T47D (cell line): ENCODE results near the gene KIFC1.
"Not testable (repeated sequence)": the region's sequence is repeated elsewhere in the genome, so short reads cannot be mapped to it uniquely, and the experiment has no call there.

ENCODE experiments used
- DNase-seq, 2 experiments: peaks; one replicate each; pipeline versions ENCODE4 v3.0.0 to v3.0.0-alpha.2; 2011 to 2012; ENCODE audit warnings: low read depth in 1 of 2, low spot score in 1 of 2
- JUND ChIP-seq: IDR thresholded peaks from 2 replicates; pipeline ENCODE4 v1.6.1; 2012; ENCODE audit warnings: low read depth
- in situ Hi-C: cut with HindIII; loops from 2 replicates; pipeline ENCODE4 v1.10.0; 2016; ENCODE audit warnings: low sequenced_read_pairs, low pct_unique_long_range_greater_than_20kb

Gene KIFC1

DNA sequence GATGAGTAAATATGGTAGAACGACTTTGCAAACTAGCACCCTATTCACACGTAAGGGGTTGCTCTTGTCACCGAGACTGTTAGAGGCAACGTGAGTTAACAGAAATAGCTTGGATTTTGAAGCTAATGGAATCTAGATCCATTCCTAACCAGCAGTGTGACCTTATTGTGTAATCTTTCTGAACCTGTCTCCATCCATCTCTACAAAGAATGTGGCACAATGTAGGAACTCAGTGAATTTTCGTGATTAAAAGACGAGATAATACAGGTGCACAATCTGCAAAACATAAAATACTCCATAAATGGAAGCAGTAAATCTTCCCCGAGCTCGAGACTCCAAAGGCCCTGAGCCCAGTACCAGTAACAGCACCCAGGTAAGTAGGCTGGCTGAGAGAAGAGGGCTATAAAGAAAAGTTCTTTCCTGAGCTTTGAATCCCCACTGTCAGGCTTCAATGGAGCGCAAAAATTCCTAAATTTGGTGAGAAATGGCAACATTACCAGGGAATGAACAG, 801 bp upstream of the KIFC1 start:
- in situ Hi-C loops, result no loop called here
- DNase-seq, result no peak
- TF ChIP-seq JUND, result no peak

DNA sequence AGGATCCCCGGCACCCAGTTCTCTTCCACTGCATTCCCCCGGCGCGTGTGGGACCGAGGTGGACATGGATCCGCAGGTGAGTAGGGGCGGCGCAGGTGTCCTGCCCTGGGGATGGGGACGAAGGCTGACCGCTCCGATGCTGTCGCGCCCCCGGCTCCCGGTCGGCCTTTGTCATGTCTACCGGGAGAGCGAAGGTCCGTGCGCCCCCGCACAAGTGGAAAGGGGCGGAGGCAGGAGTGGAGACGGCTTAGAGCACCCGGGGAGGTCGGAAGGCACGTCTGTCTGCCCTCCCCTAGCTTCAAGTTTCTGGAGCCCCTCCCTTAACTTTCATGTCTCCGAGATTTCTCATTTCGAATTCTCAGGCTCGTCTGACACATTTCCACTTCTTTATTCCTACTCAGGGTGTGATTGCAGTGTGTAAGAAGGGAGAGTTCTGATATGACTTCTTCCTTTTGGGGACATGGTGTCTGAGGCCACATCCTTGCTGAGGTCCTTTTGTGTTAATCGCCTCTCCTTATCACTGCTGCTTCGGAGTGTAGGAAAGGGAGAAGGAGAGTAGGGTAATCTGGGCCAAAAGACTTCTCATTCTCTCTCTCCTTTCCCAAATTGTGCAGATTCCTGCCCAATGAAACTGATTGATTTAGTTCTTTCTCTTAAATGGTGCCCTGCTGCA, 435 bp downstream of the KIFC1 start:
- no peak for DNase-seq
- in situ Hi-C loops, result no loop called here
- TF ChIP-seq JUND, result no peak

- in situ Hi-C loops, result no loop called here
These were observed 949 bp downstream of the KIFC1 start for GRCh38 chr6:33392595-33392948.

GRCh38 chr6:33392979-33393378, 1.4 kb downstream of the KIFC1 start:
- in situ Hi-C loops, result no loop called here
- DNase-seq, result no peak
- no peak for TF ChIP-seq JUND

More at GRCh38 chr6:33392595-33392948, 949 bp downstream of the KIFC1 start:
- TF ChIP-seq JUND, result no peak
- DNase-seq, result no peak

GRCh38 chr6:33397541-33397940, 5.9 kb downstream of the KIFC1 start:
- no peak for TF ChIP-seq JUND
- DNase-seq, result no peak
- in situ Hi-C loops, result no loop called here

GRCh38 chr6:33398601-33399000, 7.0 kb downstream of the KIFC1 start:
- DNase-seq, in situ Hi-C loops: not testable (repeated sequence)

GRCh38 chr6:33399881-33400280, 8.3 kb downstream of the KIFC1 start:
- in situ Hi-C loops, DNase-seq: not testable (repeated sequence)

DNA sequence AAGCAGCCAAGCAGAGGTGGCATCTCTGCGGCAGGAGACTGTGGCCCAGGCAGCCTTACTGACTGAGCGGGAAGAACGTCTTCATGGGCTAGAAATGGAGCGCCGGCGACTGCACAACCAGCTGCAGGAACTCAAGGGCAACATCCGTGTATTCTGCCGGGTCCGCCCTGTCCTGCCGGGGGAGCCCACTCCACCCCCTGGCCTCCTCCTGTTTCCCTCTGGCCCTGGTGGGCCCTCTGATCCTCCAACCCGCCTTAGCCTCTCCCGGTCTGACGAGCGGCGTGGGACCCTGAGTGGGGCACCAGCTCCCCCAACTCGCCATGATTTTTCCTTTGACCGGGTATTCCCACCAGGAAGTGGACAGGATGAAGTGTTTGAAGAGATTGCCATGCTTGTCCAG, 13.3 kb downstream of the KIFC1 start:
- no peak for DNase-seq
- no peak for TF ChIP-seq JUND
- in situ Hi-C loops, result no loop called here

GRCh38 chr6:33405386-33405940, 13.8 kb downstream of the KIFC1 start:
- DNase-seq, result no peak
- TF ChIP-seq JUND, result no peak
- in situ Hi-C loops, result no loop called here

DNA sequence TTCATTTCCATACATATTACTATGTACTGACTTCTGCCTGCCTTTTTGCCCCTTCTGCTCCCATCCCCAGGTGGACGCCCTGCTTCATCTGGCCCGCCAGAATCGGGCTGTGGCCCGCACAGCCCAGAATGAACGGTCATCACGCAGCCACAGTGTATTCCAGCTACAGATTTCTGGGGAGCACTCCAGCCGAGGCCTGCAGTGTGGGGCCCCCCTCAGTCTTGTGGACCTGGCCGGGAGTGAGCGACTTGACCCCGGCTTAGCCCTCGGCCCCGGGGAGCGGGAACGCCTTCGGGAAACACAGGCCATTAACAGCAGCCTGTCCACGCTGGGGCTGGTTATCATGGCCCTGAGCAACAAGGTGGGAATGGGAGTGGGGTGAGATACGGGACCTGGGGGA, 14.5 kb downstream of the KIFC1 start:
- in situ Hi-C loops, result no loop called here

GRCh38 chr6:33407132-33407718, 15.6 kb downstream of the KIFC1 start:
- peak in 1 of 2 experiments; percentile 75 for DNase-seq
- no peak for TF ChIP-seq JUND
- in situ Hi-C loops, result no loop called here

More for the DNA sequence above, 14.5 kb downstream of the KIFC1 start:
- no peak for DNase-seq
- no peak for TF ChIP-seq JUND

- peak; percentile 96 to 99 for DNase-seq
- TF ChIP-seq JUND, result peak; percentile 60; the same call in 1 of the 2 replicates
- in situ Hi-C loops, result no loop called here
These were observed 18.6 kb downstream of the KIFC1 start for GRCh38 chr6:33410050-33410710.
